Measurements from ENCODE around the gene PMM1. TPM values are rescaled to one million over a fixed set of nuclear protein-coding genes. Genes with fewer than 3 reads are reported as not detected.
"Not testable (repeated sequence)": the region's sequence is repeated elsewhere in the genome, so short reads cannot be mapped to it uniquely, and the experiment has no call there.

PMM1 gene
- polyA plus RNA-seq, 6 donors from 2014 or later = 15.5 to 22.2 (median 17.4) TPM

GRCh38 chr22:41584881-41585280 lies 4.8 kb downstream of the PMM1 start:
- Mint-ChIP-seq H3K4me3 (no peak overlapping the region), H3K27me3 (no peaks in the 10 kb centered on the region), H3K36me3 (peaks cover 7% of the 10 kb centered on the region in 2 donors), H3K9me3 (no peaks in the 10 kb centered on the region), H3K27ac (peak overlapping the region in 2 of 6 donors; percentile 49 to 86), H3K4me1 (peaks cover 13 to 16% (median 13%) of the 10 kb centered on the region in 3 donors)
- DNase-seq (no peak), ATAC-seq (ENCODE audit: low read depth in 2 of 2) (no peak)

- H3K36me3 Mint-ChIP-seq = peaks cover 7 to 13% of the 10 kb centered on the region in 2 donors
- H3K4me1 Mint-ChIP-seq = peaks cover 0 to 11% (median 3%) of the 10 kb centered on the region in 3 donors
- no peaks in the 10 kb centered on the region for H3K27me3 Mint-ChIP-seq
- DNase-seq = no peak
- no peak overlapping the region for H3K4me3 Mint-ChIP-seq
- H3K9me3 Mint-ChIP-seq = no peaks in the 10 kb centered on the region
- peak overlapping the region in 1 of 6 donors; percentile 71 for H3K27ac Mint-ChIP-seq
- no peak for ATAC-seq (ENCODE audit: low read depth in 2 of 2)
Measured at GRCh38 chr22:41582694-41583093, 6.9 kb downstream of the PMM1 start.

- H3K4me3 Mint-ChIP-seq = no peak overlapping the region
- DNase-seq (no peak), ATAC-seq (ENCODE audit: low read depth in 2 of 2) (no peak)
- no peaks in the 10 kb centered on the region for H3K9me3 Mint-ChIP-seq
- peaks cover 7 to 15% of the 10 kb centered on the region in 2 donors for H3K36me3 Mint-ChIP-seq
- H3K27ac Mint-ChIP-seq = peak overlapping the region in 1 of 6 donors; percentile 21
- peaks cover 0 to 9% (median 3%) of the 10 kb centered on the region in 3 donors for H3K4me1 Mint-ChIP-seq
- H3K27me3 Mint-ChIP-seq = no peaks in the 10 kb centered on the region
Measured at GRCh38 chr22:41579997-41580355, 9.7 kb downstream of the PMM1 start.

- DNase-seq (no peak), ATAC-seq (ENCODE audit: low read depth in 2 of 2) (no peak)
- Mint-ChIP-seq H3K9me3 (no peaks in the 10 kb centered on the region), H3K4me1 (peaks cover 0 to 9% (median 3%) of the 10 kb centered on the region in 3 donors), H3K27ac (no peak overlapping the region), H3K27me3 (no peaks in the 10 kb centered on the region), H3K4me3 (no peak overlapping the region), H3K36me3 (peaks cover 7 to 15% of the 10 kb centered on the region in 2 donors)
Measured at GRCh38 chr22:41579297-41579996, 10.2 kb downstream of the PMM1 start.

- peaks cover 7 to 15% of the 10 kb centered on the region in 2 donors for H3K36me3 Mint-ChIP-seq
- H3K27me3 Mint-ChIP-seq = no peaks in the 10 kb centered on the region
- H3K4me1 Mint-ChIP-seq = peaks cover 0 to 9% (median 3%) of the 10 kb centered on the region in 3 donors
- H3K27ac Mint-ChIP-seq = no peak overlapping the region
- no peak overlapping the region for H3K4me3 Mint-ChIP-seq
- ATAC-seq (ENCODE audit: low read depth in 2 of 2) = no peak
- no peaks in the 10 kb centered on the region for H3K9me3 Mint-ChIP-seq
- DNase-seq = no peak
Measured at GRCh38 chr22:41578818-41579217, 10.8 kb downstream of the PMM1 start.

- DNase-seq (no peak), ATAC-seq (ENCODE audit: low read depth in 2 of 2) (no peak)
- Mint-ChIP-seq H3K4me3 (no peak overlapping the region), H3K36me3 (peaks cover 7 to 15% of the 10 kb centered on the region in 2 donors), H3K27me3 (no peaks in the 10 kb centered on the region), H3K27ac (no peak overlapping the region), H3K4me1 (peaks cover 0 to 9% (median 1%) of the 10 kb centered on the region in 3 donors), H3K9me3 (no peaks in the 10 kb centered on the region)
Measured at GRCh38 chr22:41578114-41578513, 11.5 kb downstream of the PMM1 start.

- ATAC-seq (ENCODE audit: low read depth in 2 of 2) (peak; percentile 30 to 41), DNase-seq (no peak)
- Mint-ChIP-seq H3K9me3 (peaks cover 0 to 5% (median 0%) of the 10 kb centered on the region in 7 donors), H3K4me3 (no peak overlapping the region), H3K36me3 (peaks cover 0 to 8% of the 10 kb centered on the region in 2 donors), H3K27me3 (no peaks in the 10 kb centered on the region), H3K27ac (no peak overlapping the region), H3K4me1 (peaks cover 0 to 6% (median 1%) of the 10 kb centered on the region in 3 donors)
Measured at GRCh38 chr22:41576877-41577276, 12.8 kb downstream of the PMM1 start.

GRCh38 chr22:41575533-41575932 lies 14.1 kb downstream of the PMM1 start:
- H3K9me3 Mint-ChIP-seq = peaks cover 0 to 5% (median 0%) of the 10 kb centered on the region in 7 donors
- ATAC-seq (ENCODE audit: low read depth in 2 of 2) (no peak), DNase-seq (no peak)
- no peak overlapping the region for H3K4me3 Mint-ChIP-seq
- no peak overlapping the region for H3K27ac Mint-ChIP-seq
- peaks cover 0 to 6% (median 1%) of the 10 kb centered on the region in 3 donors for H3K4me1 Mint-ChIP-seq
- H3K27me3 Mint-ChIP-seq = no peaks in the 10 kb centered on the region
- peaks cover 0 to 8% of the 10 kb centered on the region in 2 donors for H3K36me3 Mint-ChIP-seq

GRCh38 chr22:41574847-41575381 lies 14.7 kb downstream of the PMM1 start:
- ATAC-seq (ENCODE audit: low read depth in 2 of 2) (no peak), DNase-seq (no peak)
- Mint-ChIP-seq H3K9me3 (peaks cover 0 to 5% (median 0%) of the 10 kb centered on the region in 7 donors), H3K36me3 (peaks cover 0 to 8% of the 10 kb centered on the region in 2 donors), H3K4me1 (peaks cover 0 to 6% (median 0%) of the 10 kb centered on the region in 3 donors), H3K27me3 (no peaks in the 10 kb centered on the region), H3K27ac (peak overlapping the region in 1 of 6 donors; percentile 44), H3K4me3 (no peak overlapping the region)

GRCh38 chr22:41573677-41574076 lies 16.0 kb downstream of the PMM1 start:
- no peak overlapping the region for H3K27ac Mint-ChIP-seq

GRCh38 chr22:41572305-41572704 lies 17.3 kb downstream of the PMM1 start:
- not testable (repeated sequence) for ATAC-seq (ENCODE audit: low read depth in 2 of 2); H3K4me1 Mint-ChIP-seq; H3K27me3 Mint-ChIP-seq; DNase-seq; H3K4me3 Mint-ChIP-seq; H3K36me3 Mint-ChIP-seq; H3K27ac Mint-ChIP-seq; H3K9me3 Mint-ChIP-seq

More at GRCh38 chr22:41573677-41574076, 16.0 kb downstream of the PMM1 start:
- H3K27me3 Mint-ChIP-seq = peaks cover 0 to 4% (median 0%) of the 10 kb centered on the region in 3 donors
- peaks cover 0 to 6% (median 0%) of the 10 kb centered on the region in 3 donors for H3K4me1 Mint-ChIP-seq
- peaks cover 0 to 8% of the 10 kb centered on the region in 2 donors for H3K36me3 Mint-ChIP-seq
- H3K9me3 Mint-ChIP-seq = peaks cover 0 to 5% (median 0%) of the 10 kb centered on the region in 7 donors
- ATAC-seq (ENCODE audit: low read depth in 2 of 2) (no peak), DNase-seq (no peak)
- H3K4me3 Mint-ChIP-seq = no peak overlapping the region

- ATAC-seq (ENCODE audit: low read depth in 2 of 2) = no peak
- H3K4me3 Mint-ChIP-seq = no peak overlapping the region
- H3K27me3 Mint-ChIP-seq = peaks cover 0 to 4% (median 0%) of the 10 kb centered on the region in 3 donors
- H3K36me3 Mint-ChIP-seq = no peaks in the 10 kb centered on the region
- H3K4me1 Mint-ChIP-seq = no peaks in the 10 kb centered on the region
- H3K9me3 Mint-ChIP-seq = peaks cover 0 to 5% (median 0%) of the 10 kb centered on the region in 7 donors
- no peak overlapping the region for H3K27ac Mint-ChIP-seq
- DNase-seq = no peak
Measured at GRCh38 chr22:41571786-41572185, 17.9 kb downstream of the PMM1 start.

- peaks cover 0 to 5% (median 0%) of the 10 kb centered on the region in 7 donors for H3K9me3 Mint-ChIP-seq
- H3K4me1 Mint-ChIP-seq = no peaks in the 10 kb centered on the region
- H3K36me3 Mint-ChIP-seq = no peaks in the 10 kb centered on the region
- no peak for DNase-seq
- no peak overlapping the region for H3K4me3 Mint-ChIP-seq
- peak overlapping the region in 1 of 6 donors; percentile 62 for H3K27ac Mint-ChIP-seq
- ATAC-seq (ENCODE audit: low read depth in 2 of 2) = no peak
- H3K27me3 Mint-ChIP-seq = peaks cover 0 to 4% (median 0%) of the 10 kb centered on the region in 3 donors
Measured at GRCh38 chr22:41570221-41570620, 19.4 kb downstream of the PMM1 start.

- ATAC-seq (ENCODE audit: low read depth in 2 of 2) (no peak), DNase-seq (no peak)
- H3K4me3 Mint-ChIP-seq = no peak overlapping the region
- H3K9me3 Mint-ChIP-seq = peaks cover 0 to 5% (median 0%) of the 10 kb centered on the region in 7 donors
- no peaks in the 10 kb centered on the region for H3K36me3 Mint-ChIP-seq
- no peaks in the 10 kb centered on the region for H3K4me1 Mint-ChIP-seq
- H3K27ac Mint-ChIP-seq = no peak overlapping the region
- peaks cover 0 to 11% (median 0%) of the 10 kb centered on the region in 3 donors for H3K27me3 Mint-ChIP-seq
Measured at GRCh38 chr22:41568811-41569210, 20.8 kb downstream of the PMM1 start.
